Immature natural killer cell (primary cell): ENCODE data around the gene RAP1GAP2. TPM values are rescaled to one million over a fixed set of nuclear protein-coding genes. Genes with fewer than 3 reads are reported as not detected.

Experiments used
- DNase-seq, 3 donors: peaks; one replicate each; pipeline ENCODE4 v3.0.0; 2022; ENCODE audit warnings: mixed read lengths in 1 of 3
- H3K27ac Mint-ChIP-seq, 6 donors: one replicate each; pipeline ENCODE4 v1.8.0; 2020; ENCODE audit warnings: mixed read lengths in 6 of 6, mild to moderate bottlenecking in 5 of 6, inconsistent platforms in 4 of 6, moderate library complexity in 3 of 6
- H3K27me3 Mint-ChIP-seq, 3 donors: one replicate each; pipeline ENCODE4 v1.8.0; 2020 to 2021; ENCODE audit warnings: low read depth in 3 of 3, mild to moderate bottlenecking in 3 of 3, mixed read lengths in 3 of 3, moderate library complexity in 3 of 3, inconsistent platforms in 1 of 3
- H3K36me3 Mint-ChIP-seq, 3 donors: one replicate each; pipeline ENCODE4 v1.8.0; 2020; ENCODE audit warnings: mixed read lengths in 3 of 3, inconsistent platforms in 2 of 3, mild to moderate bottlenecking in 2 of 3
- H3K4me1 Mint-ChIP-seq, 2 donors: one replicate each; pipeline ENCODE4 v1.8.0; 2020; ENCODE audit warnings: inconsistent platforms in 2 of 2, mild to moderate bottlenecking in 2 of 2, mixed read lengths in 2 of 2, moderate library complexity in 1 of 2
- H3K4me3 Mint-ChIP-seq, 5 donors: one replicate each; pipeline ENCODE4 v1.8.0; 2020; ENCODE audit warnings: mild to moderate bottlenecking in 5 of 5, mixed read lengths in 5 of 5, inconsistent platforms in 3 of 5, moderate library complexity in 3 of 5
- H3K9me3 Mint-ChIP-seq, 6 donors: one replicate each; pipeline ENCODE4 v1.8.0; 2020; ENCODE audit warnings: mild to moderate bottlenecking in 6 of 6, mixed read lengths in 6 of 6, inconsistent platforms in 4 of 6, moderate library complexity in 3 of 6
- polyA plus RNA-seq, 3 donors: library from polyadenylated mRNA; unstranded; fragments of 300-500 nt; fragmentation: Illumina TruSeq; gene quantifications; one replicate each; pipeline ENCODE4 v1.2.3, GENCODE V29; 2021

The RAP1GAP2 gene
- polyA plus RNA-seq, 3 donors from 2014 or later = 2.5 to 28.9 (median 6.4) TPM

DNA sequence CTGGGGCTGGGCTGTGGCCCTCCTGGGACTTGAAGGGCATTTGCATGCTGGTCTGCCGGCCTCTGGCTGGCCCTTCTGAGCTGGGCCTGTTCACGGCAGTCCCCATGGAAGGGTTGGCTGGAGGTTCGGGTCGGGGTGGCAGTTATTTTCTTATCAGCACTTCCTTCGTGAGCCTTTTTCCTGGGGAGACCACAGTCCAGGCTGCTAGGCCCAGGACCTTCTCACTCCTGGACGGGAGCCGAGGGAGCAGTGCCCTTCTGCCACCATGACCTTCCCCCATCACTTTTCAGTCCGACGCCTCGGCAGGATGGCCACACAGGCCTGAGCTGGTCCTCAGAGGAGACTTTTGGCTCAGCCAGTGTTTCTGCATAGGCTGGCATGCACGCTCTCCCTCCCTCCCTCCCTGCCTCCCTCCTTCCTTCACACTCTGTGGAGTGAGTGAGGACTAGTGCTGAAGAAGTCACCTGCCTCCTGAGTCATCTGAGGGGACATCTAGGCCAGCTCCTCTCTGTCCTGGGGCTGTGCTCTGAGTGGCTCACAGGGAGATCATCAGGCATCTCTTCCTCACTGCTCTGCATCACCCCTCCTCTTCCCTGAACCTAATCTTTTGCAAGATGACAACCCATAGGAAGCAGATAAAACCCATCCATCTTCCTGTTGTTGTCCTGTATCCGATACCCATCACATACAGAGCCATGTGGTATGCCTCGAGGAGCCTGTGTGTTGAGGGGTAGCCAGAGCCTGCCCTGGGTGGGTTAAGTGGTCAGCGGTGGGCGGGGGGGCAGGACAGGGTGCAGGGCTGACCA lies 109.7 kb downstream of the RAP1GAP2 start:
- H3K36me3 Mint-ChIP-seq = peaks cover 9 to 34% (median 19%) of the 10 kb centered on the region in 3 donors
- H3K9me3 Mint-ChIP-seq = no peaks in the 10 kb centered on the region
- peak overlapping the region; percentile 87 to 92 (median 88) for H3K27ac Mint-ChIP-seq
- H3K4me1 Mint-ChIP-seq = peaks cover 97 to 100% of the 10 kb centered on the region in 2 donors
- H3K4me3 Mint-ChIP-seq = peak overlapping the region; percentile 65 to 87 (median 72)
- peaks cover 3 to 28% (median 5%) of the 10 kb centered on the region in 3 donors for H3K27me3 Mint-ChIP-seq
- DNase-seq = no peak

DNA sequence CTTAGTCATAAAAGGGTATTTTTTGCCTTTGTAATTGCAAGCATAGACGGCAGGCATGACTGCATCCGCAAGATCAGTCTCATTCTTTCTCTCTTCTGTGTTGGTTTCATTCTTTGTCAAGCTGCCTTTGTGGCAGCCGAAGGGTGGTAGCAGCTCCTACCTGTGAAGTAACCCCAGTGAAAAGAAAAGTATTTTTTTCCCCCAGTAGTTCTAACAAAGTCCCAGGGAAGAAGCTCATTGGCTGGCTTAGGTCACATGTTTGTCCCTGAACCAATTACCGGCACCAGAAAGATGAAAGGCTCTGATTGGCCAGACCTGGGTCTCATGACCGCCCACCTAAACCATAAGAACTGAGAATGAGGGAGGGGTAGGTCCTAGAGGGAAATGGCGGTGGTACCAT lies 110.7 kb downstream of the RAP1GAP2 start:
- H3K4me1 Mint-ChIP-seq = peaks cover 96 to 98% of the 10 kb centered on the region in 2 donors
- no peaks in the 10 kb centered on the region for H3K9me3 Mint-ChIP-seq
- peak overlapping the region; percentile 21 to 49 (median 28) for H3K4me3 Mint-ChIP-seq
- peaks cover 9 to 34% (median 16%) of the 10 kb centered on the region in 3 donors for H3K36me3 Mint-ChIP-seq
- no peak for DNase-seq
- peak overlapping the region; percentile 57 to 89 (median 75) for H3K27ac Mint-ChIP-seq
- H3K27me3 Mint-ChIP-seq = peaks cover 3 to 28% (median 5%) of the 10 kb centered on the region in 3 donors

DNA sequence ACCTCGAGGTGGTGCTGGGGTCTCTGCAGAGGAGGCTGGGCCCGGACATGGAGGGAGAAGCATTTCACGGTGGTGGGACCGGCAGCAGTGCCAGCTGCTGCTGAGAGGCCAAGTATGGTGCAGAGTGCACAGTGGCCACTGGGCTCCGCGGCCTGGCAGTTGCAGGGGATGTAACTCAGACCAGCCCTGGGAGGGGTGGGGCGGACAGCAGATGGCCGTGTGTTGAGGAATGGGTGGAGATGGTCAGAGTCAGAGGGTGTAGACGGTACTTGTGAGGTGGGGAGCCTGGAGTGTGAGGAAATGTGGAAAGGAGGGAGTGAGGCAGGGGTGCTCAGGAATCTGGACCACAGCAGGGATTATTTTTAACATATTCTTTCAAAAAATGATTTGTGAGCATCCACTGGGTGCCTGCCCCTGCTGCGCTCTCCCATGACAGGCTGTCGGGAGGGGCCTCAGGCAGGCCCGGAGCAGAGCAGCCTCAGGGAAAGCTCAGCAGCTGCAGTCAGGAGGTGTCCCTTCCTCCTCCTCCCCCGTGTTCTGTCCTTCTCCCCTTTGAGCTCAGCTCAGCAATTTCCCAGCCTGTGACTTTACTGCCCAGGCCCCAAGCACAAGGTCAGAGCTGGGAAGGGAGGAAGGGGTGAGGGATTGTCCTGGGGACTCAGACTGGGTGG lies 113.1 kb downstream of the RAP1GAP2 start:
- no peaks in the 10 kb centered on the region for H3K9me3 Mint-ChIP-seq
- peaks cover 9 to 34% (median 16%) of the 10 kb centered on the region in 3 donors for H3K36me3 Mint-ChIP-seq
- H3K4me1 Mint-ChIP-seq = peaks cover 82 to 84% of the 10 kb centered on the region in 2 donors
- peaks cover 0 to 23% (median 5%) of the 10 kb centered on the region in 3 donors for H3K27me3 Mint-ChIP-seq
- no peak for DNase-seq
- H3K27ac Mint-ChIP-seq = peak overlapping the region in 5 of 6 donors; percentile 56 to 93 (median 69)
- peak overlapping the region; percentile 30 to 76 (median 55) for H3K4me3 Mint-ChIP-seq

DNA sequence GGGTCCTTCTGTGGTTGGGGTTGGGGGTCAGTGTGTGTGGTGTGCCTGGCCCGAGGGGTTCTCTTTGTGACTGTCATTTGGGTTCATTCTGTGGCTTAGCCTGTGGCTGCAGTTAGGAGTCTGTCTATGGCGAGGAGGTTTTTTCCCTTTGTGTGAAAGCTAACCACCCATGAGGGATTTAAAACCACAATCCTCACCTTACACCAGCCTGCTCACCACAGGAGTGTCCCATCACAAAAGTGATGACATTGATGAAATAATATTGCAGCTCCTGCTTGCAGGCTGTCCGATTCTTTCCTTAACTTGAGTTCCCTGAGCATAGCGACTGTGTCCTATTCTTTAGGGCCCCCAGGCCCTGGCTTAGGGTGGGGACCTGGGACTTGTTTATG lies 113.6 kb downstream of the RAP1GAP2 start:
- Mint-ChIP-seq H3K9me3 (no peaks in the 10 kb centered on the region), H3K4me1 (peaks cover 76 to 80% of the 10 kb centered on the region in 2 donors), H3K27me3 (peaks cover 0 to 19% (median 5%) of the 10 kb centered on the region in 3 donors), H3K4me3 (peak overlapping the region; percentile 30 to 76 (median 51)), H3K27ac (peak overlapping the region; percentile 24 to 93 (median 69)), H3K36me3 (peaks cover 9 to 34% (median 16%) of the 10 kb centered on the region in 3 donors)
- peak in 1 of 3 donors; percentile 13 for DNase-seq

DNA sequence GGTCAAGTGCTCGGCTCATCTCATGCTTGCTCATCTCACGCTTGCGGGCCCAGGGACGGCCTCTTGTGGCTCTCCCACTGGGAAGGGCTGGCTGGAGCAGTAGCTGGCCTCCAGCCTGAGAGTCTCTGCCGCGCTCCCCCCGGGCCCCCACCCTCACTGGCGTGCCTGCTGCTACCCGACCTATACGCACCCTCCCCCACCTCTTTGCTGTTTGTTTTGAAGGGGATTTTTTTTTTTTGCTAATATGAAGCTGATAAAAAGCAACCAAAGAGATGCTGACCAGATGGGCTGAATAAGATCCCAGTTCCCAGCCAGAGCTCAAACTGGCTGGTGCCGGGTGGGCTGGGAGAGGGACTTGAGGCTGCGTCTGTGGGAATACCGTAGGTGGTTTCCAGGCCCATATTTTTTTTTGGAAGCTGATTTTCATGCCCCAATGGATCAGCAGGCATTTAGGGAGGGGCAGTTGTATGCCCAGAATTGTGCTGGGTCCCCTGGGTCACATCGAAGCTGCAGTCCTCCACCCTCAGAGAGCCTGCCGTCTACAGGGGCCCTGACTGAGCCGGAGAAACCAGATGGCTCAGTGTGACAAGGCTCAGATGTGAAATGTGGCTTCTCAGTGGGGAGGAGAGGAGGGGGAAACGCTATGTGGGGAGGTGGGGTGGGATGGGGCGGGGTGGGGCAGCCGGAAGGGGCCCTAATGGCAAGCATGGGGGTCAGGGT lies 115.0 kb downstream of the RAP1GAP2 start:
- Mint-ChIP-seq H3K27me3 (peaks cover 0 to 18% (median 6%) of the 10 kb centered on the region in 3 donors), H3K27ac (no peak overlapping the region), H3K9me3 (no peaks in the 10 kb centered on the region), H3K4me3 (peak overlapping the region in 1 of 5 donors; percentile 20), H3K36me3 (peaks cover 11 to 31% (median 19%) of the 10 kb centered on the region in 3 donors), H3K4me1 (peaks cover 67 to 69% of the 10 kb centered on the region in 2 donors)
- no peak for DNase-seq

DNA sequence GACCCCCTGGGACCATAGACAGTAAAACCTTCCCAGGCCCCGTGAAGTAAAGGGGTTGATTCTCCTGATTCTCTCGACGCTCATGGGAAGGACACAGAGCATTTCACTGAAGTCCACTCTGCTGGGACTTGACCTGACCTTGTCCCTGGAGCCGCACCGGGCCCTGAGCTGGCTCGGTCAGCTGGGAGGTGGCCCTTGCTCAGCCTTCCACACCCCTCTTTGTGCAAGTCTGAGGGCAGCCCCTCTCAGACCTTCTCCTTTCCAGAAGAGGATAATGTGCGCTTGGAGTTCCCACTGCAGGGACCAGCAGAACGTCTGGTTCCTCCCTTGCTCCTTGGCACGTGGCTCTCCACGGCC lies 115.5 kb downstream of the RAP1GAP2 start:
- H3K27ac Mint-ChIP-seq = peak overlapping the region in 1 of 6 donors; percentile 45
- H3K9me3 Mint-ChIP-seq = no peaks in the 10 kb centered on the region
- no peak overlapping the region for H3K4me3 Mint-ChIP-seq
- no peak for DNase-seq
- peaks cover 66 to 67% of the 10 kb centered on the region in 2 donors for H3K4me1 Mint-ChIP-seq
- H3K36me3 Mint-ChIP-seq = peaks cover 11 to 28% (median 17%) of the 10 kb centered on the region in 3 donors
- peaks cover 0 to 16% (median 6%) of the 10 kb centered on the region in 3 donors for H3K27me3 Mint-ChIP-seq

DNA sequence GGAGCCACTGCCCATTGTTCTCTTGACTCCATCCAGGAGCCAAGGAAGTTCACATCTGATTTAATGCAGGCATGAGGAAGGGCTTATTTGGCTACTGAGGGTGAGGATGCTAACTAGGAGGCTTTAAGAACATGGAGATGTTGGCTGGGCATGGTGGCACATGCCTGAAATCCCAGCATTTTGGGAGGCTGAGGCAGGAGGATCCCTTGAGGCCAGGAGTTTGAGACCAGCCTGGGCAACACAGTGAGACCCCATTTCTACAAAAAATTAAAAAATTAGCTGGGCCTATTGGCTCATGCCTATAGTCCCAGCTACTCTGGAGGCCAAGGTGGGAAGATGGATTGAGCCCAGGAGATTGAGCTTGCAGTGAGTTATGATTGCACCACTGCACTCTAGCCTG lies 116.5 kb downstream of the RAP1GAP2 start:
- H3K4me3 Mint-ChIP-seq = no peak overlapping the region
- H3K36me3 Mint-ChIP-seq = peaks cover 3 to 19% (median 11%) of the 10 kb centered on the region in 3 donors
- H3K9me3 Mint-ChIP-seq = no peaks in the 10 kb centered on the region
- H3K27me3 Mint-ChIP-seq = peaks cover 0 to 12% (median 6%) of the 10 kb centered on the region in 3 donors
- peaks cover 55 to 63% of the 10 kb centered on the region in 2 donors for H3K4me1 Mint-ChIP-seq
- no peak for DNase-seq
- H3K27ac Mint-ChIP-seq = peak overlapping the region in 2 of 6 donors; percentile 29 to 72

DNA sequence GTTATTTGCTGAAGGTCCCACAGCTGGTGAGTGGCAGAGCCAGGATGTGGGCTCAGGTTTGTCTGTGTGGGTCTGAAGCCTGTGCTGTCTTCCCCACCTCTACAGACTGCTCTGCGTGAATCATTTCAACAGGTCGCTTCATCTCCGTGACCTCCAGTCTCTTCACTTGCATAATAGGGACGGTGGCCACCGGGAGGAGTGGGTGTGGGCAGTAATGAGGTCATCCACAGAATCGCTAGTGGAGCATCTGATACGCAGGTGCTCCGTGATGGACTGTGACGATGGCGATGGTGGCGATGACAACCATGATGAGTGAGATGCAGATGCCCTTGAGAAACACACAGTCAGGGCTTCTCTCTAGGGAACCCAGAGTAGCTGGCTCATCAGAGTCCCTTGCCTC lies 120.2 kb downstream of the RAP1GAP2 start:
- H3K36me3 Mint-ChIP-seq = peaks cover 0 to 4% (median 3%) of the 10 kb centered on the region in 3 donors
- H3K27ac Mint-ChIP-seq = peak overlapping the region in 2 of 6 donors; percentile 27 to 40
- peaks cover 0 to 11% (median 1%) of the 10 kb centered on the region in 3 donors for H3K27me3 Mint-ChIP-seq
- no peak overlapping the region for H3K4me3 Mint-ChIP-seq
- no peak for DNase-seq
- no peaks in the 10 kb centered on the region for H3K9me3 Mint-ChIP-seq
- H3K4me1 Mint-ChIP-seq = peaks cover 42 to 56% of the 10 kb centered on the region in 2 donors

DNA sequence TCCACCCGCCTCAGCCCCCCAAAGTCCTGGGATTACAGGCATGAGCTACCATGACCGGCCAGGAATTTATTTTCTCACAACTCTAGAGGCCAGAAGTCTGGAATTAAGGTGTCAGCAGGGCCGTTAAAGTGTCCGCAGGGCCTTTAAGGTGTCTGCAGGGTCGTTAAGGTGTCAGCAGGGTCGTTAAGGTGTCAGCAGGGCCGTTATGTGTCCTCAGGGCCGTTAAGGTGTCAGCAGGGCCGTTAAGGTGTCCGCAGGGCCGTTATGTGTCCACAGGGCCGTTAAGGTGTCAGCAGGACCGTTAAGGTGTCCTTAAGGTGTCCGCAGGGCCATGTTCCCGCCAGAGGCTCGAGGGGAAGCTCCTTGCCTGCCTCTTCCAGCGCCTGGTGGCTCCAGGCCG lies 125.2 kb downstream of the RAP1GAP2 start:
- peaks cover 65 to 81% of the 10 kb centered on the region in 2 donors for H3K4me1 Mint-ChIP-seq
- H3K9me3 Mint-ChIP-seq = no peaks in the 10 kb centered on the region
- no peak for DNase-seq
- peaks cover 0 to 11% (median 7%) of the 10 kb centered on the region in 3 donors for H3K36me3 Mint-ChIP-seq
- H3K27ac Mint-ChIP-seq = peak overlapping the region in 2 of 6 donors; percentile 55 to 62
- H3K27me3 Mint-ChIP-seq = peaks cover 0 to 14% (median 13%) of the 10 kb centered on the region in 3 donors
- no peak overlapping the region for H3K4me3 Mint-ChIP-seq

DNA sequence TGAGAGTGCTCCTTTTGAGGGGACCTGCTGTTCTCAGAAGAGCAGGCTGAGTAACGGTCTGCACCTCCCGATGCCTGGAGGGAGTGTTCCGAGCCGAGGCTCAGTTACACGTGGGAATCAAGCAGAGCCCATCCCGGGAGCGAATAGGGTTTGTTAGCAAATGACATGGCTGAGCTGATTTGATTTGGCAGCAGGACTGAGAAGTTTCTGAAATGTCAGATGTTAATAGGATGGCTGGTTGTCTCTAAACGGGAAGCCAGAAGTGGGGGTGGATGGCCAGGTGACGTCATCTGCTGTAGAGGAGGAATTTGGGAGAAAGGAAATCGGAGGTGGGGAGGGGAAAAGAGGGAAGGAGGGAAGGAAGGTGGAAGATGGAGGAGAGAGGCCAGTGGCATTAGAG lies 128.0 kb downstream of the RAP1GAP2 start:
- Mint-ChIP-seq H3K4me3 (peak overlapping the region in 2 of 5 donors; percentile 39 to 40), H3K27me3 (peaks cover 0 to 19% (median 15%) of the 10 kb centered on the region in 3 donors), H3K9me3 (no peaks in the 10 kb centered on the region), H3K4me1 (peaks cover 69 to 80% of the 10 kb centered on the region in 2 donors), H3K27ac (peak overlapping the region; percentile 30 to 80 (median 71)), H3K36me3 (peaks cover 0 to 23% (median 10%) of the 10 kb centered on the region in 3 donors)
- no peak for DNase-seq

DNA sequence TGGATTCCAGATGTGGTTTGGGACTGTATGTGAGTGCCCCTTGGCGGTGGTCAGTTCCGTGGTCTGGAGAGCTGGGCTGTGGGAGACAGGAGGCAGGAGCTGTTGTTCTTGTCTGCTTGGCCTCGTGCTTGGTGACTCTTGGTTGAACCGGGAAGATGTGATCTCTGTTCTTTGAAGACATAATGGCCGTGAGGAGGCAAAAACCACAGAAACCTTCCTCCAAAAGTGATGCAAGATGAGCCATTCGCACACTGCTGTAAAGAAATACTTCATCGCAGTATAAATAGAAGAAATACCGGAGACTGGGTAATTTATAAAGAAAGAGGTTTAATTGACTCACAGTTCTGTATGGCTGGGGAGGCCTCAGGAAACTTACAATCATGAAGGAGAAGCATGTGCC lies 128.8 kb downstream of the RAP1GAP2 start:
- H3K9me3 Mint-ChIP-seq = no peaks in the 10 kb centered on the region
- peaks cover 0 to 23% (median 10%) of the 10 kb centered on the region in 3 donors for H3K36me3 Mint-ChIP-seq
- peaks cover 0 to 22% (median 15%) of the 10 kb centered on the region in 3 donors for H3K27me3 Mint-ChIP-seq
- H3K27ac Mint-ChIP-seq = peak overlapping the region; percentile 62 to 80 (median 77)
- DNase-seq = no peak
- H3K4me1 Mint-ChIP-seq = peaks cover 73 to 84% of the 10 kb centered on the region in 2 donors
- peak overlapping the region; percentile 13 to 51 (median 26) for H3K4me3 Mint-ChIP-seq

DNA sequence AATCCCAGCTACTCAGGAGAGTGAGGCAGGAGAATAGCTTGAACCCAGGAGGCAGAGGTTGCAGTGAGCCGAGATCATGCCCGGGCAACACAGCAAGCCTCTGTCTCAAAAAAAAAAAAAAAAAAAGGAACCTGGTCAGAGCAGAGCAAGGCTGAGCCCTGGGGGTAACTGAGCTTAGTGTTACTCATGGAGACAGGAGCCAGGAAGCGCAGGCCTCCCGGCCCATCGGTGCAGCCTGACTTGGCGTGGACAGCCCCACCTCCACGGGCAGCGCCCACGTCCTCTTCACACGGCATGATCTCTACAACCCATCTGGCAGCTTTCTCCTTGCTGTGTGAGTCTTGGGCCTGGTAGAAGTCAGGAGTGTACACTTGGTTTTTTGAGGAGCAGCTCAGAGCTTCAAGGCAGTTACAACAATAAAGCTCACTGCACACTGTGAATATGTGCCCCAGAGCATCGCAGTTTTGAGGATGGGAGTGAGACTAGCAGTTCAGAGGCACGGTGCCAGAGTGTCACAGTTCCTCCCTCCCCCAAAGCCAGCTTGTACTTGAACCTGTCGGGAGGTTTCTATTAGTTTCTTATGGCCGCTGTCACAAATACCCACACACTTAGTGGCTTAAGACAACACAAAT lies 129.9 kb downstream of the RAP1GAP2 start:
- peak overlapping the region in 2 of 5 donors; percentile 14 to 58 for H3K4me3 Mint-ChIP-seq
- peaks cover 0 to 25% (median 10%) of the 10 kb centered on the region in 3 donors for H3K36me3 Mint-ChIP-seq
- no peak for DNase-seq
- H3K4me1 Mint-ChIP-seq = peaks cover 75 to 84% of the 10 kb centered on the region in 2 donors
- H3K27ac Mint-ChIP-seq = peak overlapping the region in 5 of 6 donors; percentile 60 to 75 (median 66)
- no peaks in the 10 kb centered on the region for H3K9me3 Mint-ChIP-seq
- H3K27me3 Mint-ChIP-seq = peaks cover 0 to 19% (median 15%) of the 10 kb centered on the region in 3 donors
